ENCODE results near the gene ZNF670. TPM values are rescaled to one million over a fixed set of nuclear protein-coding genes. Genes with fewer than 3 reads are reported as not detected.
A peak's percentile ranks its signal among the peaks of the same experiment; 100 is the strongest.

Gene ZNF670
- polyA plus RNA-seq, 1 of the 3 experiments (the other 2 are of a cell fraction), result 0.84 TPM

DNA sequence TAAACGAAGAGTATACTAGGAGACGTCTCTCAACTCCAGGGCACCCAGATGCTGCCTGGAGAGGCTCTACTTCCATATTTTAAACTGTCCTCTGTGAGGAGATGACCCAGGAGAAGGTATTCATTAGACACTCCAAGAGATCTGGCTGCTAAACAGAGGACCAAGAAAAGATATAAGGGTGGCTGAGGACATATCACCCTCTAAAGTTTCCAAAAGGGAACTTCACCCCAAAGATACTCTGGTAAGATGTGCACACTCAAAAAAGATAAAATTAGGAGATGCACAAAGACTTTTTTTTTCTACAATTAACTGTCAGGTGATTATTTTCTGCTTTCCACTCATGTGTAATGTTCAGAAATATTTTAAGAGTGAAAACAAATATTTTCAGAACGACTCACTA is 1.4 kb downstream of the ZNF670 start:
- H3K4me3 ChIP-seq (ENCODE audit: low read depth in 2 of 2, low read length in 1 of 2), result peak overlapping the region in 1 of 2 experiments; percentile 80; a peak in 2 of 4 replicates
- WGBS (ENCODE audit: low lambda C conversion rate), result 82% methylated on average over 3 of the region's 3 CpGs
- CTCF ChIA-PET, result no interaction called here
- H3K9me2 ChIP-seq, result no peaks in the 10 kb centered on the region
- peaks cover 0 to 4% of the 10 kb centered on the region in 2 experiments for H3K36me3 ChIP-seq (replicated peaks in 1 of 2; ENCODE audit: control insufficient read depth in 1 of 2, insufficient read depth in 2 of 2, low read length in 1 of 2)
- no peak overlapping the region; a peak in 1 of 4 replicates for H3K27ac ChIP-seq (ENCODE audit: low read depth in 2 of 2, low read length in 1 of 2)
- no peaks in the 10 kb centered on the region for H3K9me3 ChIP-seq
- peak overlapping the region; percentile 81 for H3K4me2 ChIP-seq
- TF ChIP-seq, protein P1, sequence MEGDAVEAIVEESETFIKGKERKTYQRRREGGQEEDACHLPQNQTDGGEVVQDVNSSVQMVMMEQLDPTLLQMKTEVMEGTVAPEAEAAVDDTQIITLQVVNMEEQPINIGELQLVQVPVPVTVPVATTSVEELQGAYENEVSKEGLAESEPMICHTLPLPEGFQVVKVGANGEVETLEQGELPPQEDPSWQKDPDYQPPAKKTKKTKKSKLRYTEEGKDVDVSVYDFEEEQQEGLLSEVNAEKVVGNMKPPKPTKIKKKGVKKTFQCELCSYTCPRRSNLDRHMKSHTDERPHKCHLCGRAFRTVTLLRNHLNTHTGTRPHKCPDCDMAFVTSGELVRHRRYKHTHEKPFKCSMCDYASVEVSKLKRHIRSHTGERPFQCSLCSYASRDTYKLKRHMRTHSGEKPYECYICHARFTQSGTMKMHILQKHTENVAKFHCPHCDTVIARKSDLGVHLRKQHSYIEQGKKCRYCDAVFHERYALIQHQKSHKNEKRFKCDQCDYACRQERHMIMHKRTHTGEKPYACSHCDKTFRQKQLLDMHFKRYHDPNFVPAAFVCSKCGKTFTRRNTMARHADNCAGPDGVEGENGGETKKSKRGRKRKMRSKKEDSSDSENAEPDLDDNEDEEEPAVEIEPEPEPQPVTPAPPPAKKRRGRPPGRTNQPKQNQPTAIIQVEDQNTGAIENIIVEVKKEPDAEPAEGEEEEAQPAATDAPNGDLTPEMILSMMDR (IDR thresholded peaks at IDR 0.05), result 0 out of 2 replicates have a peak, but pooled peaks have one; percentile 20
- peak; percentile 7; the same call in 1 of the 2 replicates for TF ChIP-seq RAD21 (IDR thresholded peaks at IDR 0.05; ENCODE audit: low read length)
- no peak for TF ChIP-seq GABPA (IDR thresholded peaks at IDR 0.05; ENCODE audit: low read depth)
- no peak for TF ChIP-seq RXRA (IDR thresholded peaks at IDR 0.05; ENCODE audit: borderline replicate concordance, low read depth)
- no peak for TF ChIP-seq NRF1 (IDR thresholded peaks at IDR 0.05; ENCODE audit: low read depth, low read length)
- peaks cover 42% of the 10 kb centered on the region for H3K79me2 ChIP-seq (ENCODE audit: insufficient read depth)
- peaks cover 0 to 2% of the 10 kb centered on the region in 2 experiments; a peak in 2 of 4 replicates for H3K4me1 ChIP-seq (ENCODE audit: control insufficient read depth in 1 of 2, insufficient read depth in 2 of 2, low read depth in 1 of 2, low read length in 1 of 2)
- POLR2A ChIA-PET, result no interaction called here
- H3K27me3 ChIP-seq (ENCODE audit: insufficient read depth), result no peaks in the 10 kb centered on the region
- no peaks in the 10 kb centered on the region for H4K20me1 ChIP-seq (ENCODE audit: insufficient read depth)
- no peak overlapping the region for H2AFZ ChIP-seq (ENCODE audit: low read depth)
- DNase-seq, result no peak
- no peaks in the 10 kb centered on the region for H3F3A ChIP-seq (replicated peaks; ENCODE audit: insufficient read depth)
- no peak overlapping the region for H3K9ac ChIP-seq

DNA sequence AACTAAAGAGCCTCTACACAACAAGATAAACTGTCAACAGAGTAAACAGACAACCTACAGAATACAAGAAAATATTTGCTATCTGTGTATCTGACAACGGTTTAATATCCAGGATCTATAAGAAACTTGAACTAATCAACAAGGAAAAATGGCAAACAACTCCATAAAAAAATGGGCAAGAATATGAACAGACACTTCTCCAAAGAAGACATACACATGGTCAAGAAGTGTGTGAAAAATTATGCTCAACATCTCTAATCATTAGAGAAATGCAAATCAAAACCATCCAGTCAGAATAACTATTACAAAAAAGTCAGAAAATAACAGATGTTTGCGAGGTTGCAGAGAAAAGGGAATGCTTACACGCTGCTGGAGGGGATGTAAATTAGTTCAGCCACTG is 8.0 kb downstream of the ZNF670 start:
- TF ChIP-seq YY1 (IDR thresholded peaks at IDR 0.05; ENCODE audit: low read depth), result no peak
- TF ChIP-seq EZH2phosphoT487 (IDR thresholded peaks at IDR 0.05; ENCODE audit: borderline replicate concordance, low read depth), result no peak
- no peak for TF ChIP-seq TCF12 (IDR thresholded peaks at IDR 0.05)
- no peaks in the 10 kb centered on the region for H3K27me3 ChIP-seq (ENCODE audit: insufficient read depth)
- 65% methylated on average over 3 of the region's 3 CpGs for WGBS (ENCODE audit: low lambda C conversion rate)
- H3K36me3 ChIP-seq (replicated peaks in 1 of 2; ENCODE audit: control insufficient read depth in 1 of 2, insufficient read depth in 2 of 2, low read length in 1 of 2), result peaks cover 0 to 4% of the 10 kb centered on the region in 2 experiments
- H3K4me1 ChIP-seq (ENCODE audit: control insufficient read depth in 1 of 2, insufficient read depth in 2 of 2, low read depth in 1 of 2, low read length in 1 of 2), result no peaks in the 10 kb centered on the region
- no peaks in the 10 kb centered on the region for H3F3A ChIP-seq (replicated peaks; ENCODE audit: insufficient read depth)
- DNase-seq, result no peak
- H3K79me2 ChIP-seq (ENCODE audit: insufficient read depth), result peaks cover 74% of the 10 kb centered on the region
- peaks cover 8% of the 10 kb centered on the region; the same call in 1 of the 2 replicates for H3K9me3 ChIP-seq
- ChIA-PET POLR2A (no interaction called here), CTCF (no interaction called here)
- H3K4me2 ChIP-seq, result no peak overlapping the region
- no peaks in the 10 kb centered on the region for H3K9me2 ChIP-seq
- no peak overlapping the region for H2AFZ ChIP-seq (ENCODE audit: low read depth)
- no peak overlapping the region for H3K4me3 ChIP-seq (ENCODE audit: low read depth in 2 of 2, low read length in 1 of 2)
- H4K20me1 ChIP-seq (ENCODE audit: insufficient read depth), result no peaks in the 10 kb centered on the region
- H3K27ac ChIP-seq (ENCODE audit: low read depth in 2 of 2, low read length in 1 of 2), result no peak overlapping the region
- H3K9ac ChIP-seq, result no peak overlapping the region

DNA sequence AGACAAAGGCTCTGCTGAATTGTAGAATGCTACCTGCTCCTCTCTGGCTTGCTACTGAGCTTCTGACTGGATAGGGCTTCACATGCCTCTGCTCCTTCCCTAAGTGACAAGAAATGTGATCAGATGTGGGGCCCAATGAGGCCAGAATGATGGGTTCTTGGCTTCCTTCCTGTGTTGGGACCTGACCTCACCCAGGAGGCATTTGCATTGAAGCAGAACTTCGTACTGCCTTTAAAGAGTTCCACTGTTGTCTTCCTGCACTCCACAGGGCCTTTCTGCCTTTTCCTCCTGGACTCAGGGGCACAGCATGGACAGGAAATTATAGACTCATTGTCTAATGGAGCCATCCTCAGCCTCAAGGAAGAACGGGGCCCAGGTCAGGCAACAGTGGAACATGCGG is 14.3 kb downstream of the ZNF670 start:
- H3K9me3 ChIP-seq, result peaks cover 4% of the 10 kb centered on the region; the same call in 1 of the 2 replicates
- H2AFZ ChIP-seq (ENCODE audit: low read depth), result no peak overlapping the region
- H3K9me2 ChIP-seq, result no peaks in the 10 kb centered on the region
- H3K4me2 ChIP-seq, result no peak overlapping the region
- WGBS (ENCODE audit: low lambda C conversion rate), result 75% methylated on average over 3 of the region's 3 CpGs
- H3K79me2 ChIP-seq (ENCODE audit: insufficient read depth), result peaks cover 52% of the 10 kb centered on the region
- CTCF ChIA-PET, result no interaction called here
- no peaks in the 10 kb centered on the region for H3K27me3 ChIP-seq (ENCODE audit: insufficient read depth)
- H3K36me3 ChIP-seq (replicated peaks in 1 of 2; ENCODE audit: control insufficient read depth in 1 of 2, insufficient read depth in 2 of 2, low read length in 1 of 2), result no peaks in the 10 kb centered on the region
- peaks cover 8% of the 10 kb centered on the region for H3F3A ChIP-seq (replicated peaks; ENCODE audit: insufficient read depth)
- no peak overlapping the region for H3K4me3 ChIP-seq (ENCODE audit: low read depth in 2 of 2, low read length in 1 of 2)
- POLR2A ChIA-PET, result no interaction called here
- no peaks in the 10 kb centered on the region for H3K4me1 ChIP-seq (ENCODE audit: control insufficient read depth in 1 of 2, insufficient read depth in 2 of 2, low read depth in 1 of 2, low read length in 1 of 2)
- DNase-seq, result no peak
- no peak overlapping the region for H3K9ac ChIP-seq
- H3K27ac ChIP-seq (ENCODE audit: low read depth in 2 of 2, low read length in 1 of 2), result no peak overlapping the region
- H4K20me1 ChIP-seq (ENCODE audit: insufficient read depth), result no peaks in the 10 kb centered on the region
- no peak for TF ChIP-seq JUND (IDR thresholded peaks at IDR 0.05)
- TF ChIP-seq NRF1 (IDR thresholded peaks at IDR 0.05; ENCODE audit: low read depth, low read length), result no peak
- no peak for TF ChIP-seq GATA2 (CRISPR knock-in tag; IDR thresholded peaks at IDR 0.05)
- no peak for TF ChIP-seq RXRA (IDR thresholded peaks at IDR 0.05; ENCODE audit: borderline replicate concordance, low read depth)
- no peak for TF ChIP-seq MEF2A (IDR thresholded peaks at IDR 0.05; ENCODE audit: borderline replicate concordance, low read depth)
- no peak for TF ChIP-seq GABPA (IDR thresholded peaks at IDR 0.05; ENCODE audit: low read depth)
- TF ChIP-seq, protein P2, sequence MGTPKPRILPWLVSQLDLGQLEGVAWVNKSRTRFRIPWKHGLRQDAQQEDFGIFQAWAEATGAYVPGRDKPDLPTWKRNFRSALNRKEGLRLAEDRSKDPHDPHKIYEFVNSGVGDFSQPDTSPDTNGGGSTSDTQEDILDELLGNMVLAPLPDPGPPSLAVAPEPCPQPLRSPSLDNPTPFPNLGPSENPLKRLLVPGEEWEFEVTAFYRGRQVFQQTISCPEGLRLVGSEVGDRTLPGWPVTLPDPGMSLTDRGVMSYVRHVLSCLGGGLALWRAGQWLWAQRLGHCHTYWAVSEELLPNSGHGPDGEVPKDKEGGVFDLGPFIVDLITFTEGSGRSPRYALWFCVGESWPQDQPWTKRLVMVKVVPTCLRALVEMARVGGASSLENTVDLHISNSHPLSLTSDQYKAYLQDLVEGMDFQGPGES (IDR thresholded peaks at IDR 0.05; ENCODE audit: low read depth, low read length), result no peak
- no peak for TF ChIP-seq NFIC (IDR thresholded peaks at IDR 0.05; ENCODE audit: borderline replicate concordance)
- no peak for TF ChIP-seq FOXM1 (IDR thresholded peaks at IDR 0.05; ENCODE audit: low read depth)
- TF ChIP-seq SMC3 (IDR thresholded peaks at IDR 0.05; ENCODE audit: low read depth, low read length), result no peak
- no peak for TF ChIP-seq CHD2 (IDR thresholded peaks at IDR 0.05; ENCODE audit: low read length, partially characterized antibody)
- TF ChIP-seq, protein P3, sequence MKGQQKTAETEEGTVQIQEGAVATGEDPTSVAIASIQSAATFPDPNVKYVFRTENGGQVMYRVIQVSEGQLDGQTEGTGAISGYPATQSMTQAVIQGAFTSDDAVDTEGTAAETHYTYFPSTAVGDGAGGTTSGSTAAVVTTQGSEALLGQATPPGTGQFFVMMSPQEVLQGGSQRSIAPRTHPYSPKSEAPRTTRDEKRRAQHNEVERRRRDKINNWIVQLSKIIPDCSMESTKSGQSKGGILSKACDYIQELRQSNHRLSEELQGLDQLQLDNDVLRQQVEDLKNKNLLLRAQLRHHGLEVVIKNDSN (IDR thresholded peaks at IDR 0.05; ENCODE audit: borderline replicate concordance, low read depth), result no peak
- no peak for TF ChIP-seq MAX (IDR thresholded peaks at IDR 0.05; ENCODE audit: low read depth)
- no peak for TF ChIP-seq TEAD4 (IDR thresholded peaks at IDR 0.05; ENCODE audit: borderline replicate concordance, insufficient read depth)
- TF ChIP-seq POLR2AphosphoS5 (IDR thresholded peaks at IDR 0.05; ENCODE audit: low read depth, low read length), result no peak

Data from SK-N-SH (cell line).